ENCODE data around the gene CRYBG1. TPM values are rescaled to one million over a fixed set of nuclear protein-coding genes. Genes with fewer than 3 reads are reported as not detected.

CRYBG1 gene
- total and polyA plus RNA-seq, 2 of the 4 experiments (the other 2 are of a cell fraction), result 0.38 to 1.1 TPM

DNA sequence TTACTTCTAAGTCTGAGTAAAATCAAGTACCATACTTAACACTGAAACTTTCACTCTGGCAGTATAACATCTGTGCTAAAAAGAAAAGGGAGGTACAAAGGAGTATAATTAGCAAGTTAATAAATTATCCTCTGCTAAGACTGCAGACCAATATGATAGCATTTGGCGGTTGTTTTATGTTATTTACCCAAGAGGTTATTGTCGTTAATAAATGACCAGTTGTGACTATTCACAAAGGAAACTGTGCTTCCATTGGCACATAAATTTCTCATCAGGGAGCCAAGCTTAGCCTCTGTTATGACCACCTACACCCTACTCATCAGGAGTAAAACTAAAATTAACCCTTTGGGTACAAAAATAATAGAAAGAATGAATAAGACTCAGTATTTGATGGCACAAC lies 86.5 kb downstream of the CRYBG1 start:
- DNase-seq (no peak), ATAC-seq (ENCODE audit: low read depth) (no peak)
- Histone ChIP-seq H3K4me2 (ENCODE audit: low read depth, low read length) (no peak overlapping the region), H3K27me3 (ENCODE audit: control insufficient read depth, insufficient read depth, low read length) (peaks cover 17% of the 10 kb centered on the region), H3K4ac (ENCODE audit: low read depth, low read length) (no peak overlapping the region), H3K9ac (ENCODE audit: low read depth, low read length) (no peak overlapping the region), H2BK120ac (ENCODE audit: low read depth, low read length) (no peak overlapping the region), H3K4me3 (ENCODE audit: insufficient read depth, low read depth, low read length) (no peak overlapping the region), H4K8ac (ENCODE audit: low read depth in 2 of 2, low read length in 2 of 2) (no peak overlapping the region), H2BK20ac (ENCODE audit: low read depth, low read length) (no peak overlapping the region), H2BK5ac (ENCODE audit: low read depth, low read length, poor library complexity, severe bottlenecking) (no peak overlapping the region), H4K20me1 (ENCODE audit: insufficient read depth, low read length) (no peaks in the 10 kb centered on the region), H3K56ac (ENCODE audit: extremely low read depth, insufficient read depth, low read length) (no peak overlapping the region), H3K36me3 (ENCODE audit: control insufficient read depth, insufficient read depth, low read length) (no peaks in the 10 kb centered on the region), H4K5ac (ENCODE audit: low read depth, low read length) (no peak overlapping the region), H3K9me1 (ENCODE audit: insufficient read depth, low read length) (no peaks in the 10 kb centered on the region), H2AK5ac (ENCODE audit: low read depth, low read length) (no peak overlapping the region), H2AFZ (replicated peaks; ENCODE audit: low read length, poor library complexity) (no peak overlapping the region), H2BK15ac (ENCODE audit: low read depth, low read length) (no peak overlapping the region), H3K14ac (replicated peaks; ENCODE audit: low read depth, low read length) (no peak overlapping the region), H3K23ac (ENCODE audit: low read depth, low read length) (no peak overlapping the region), H4K91ac (ENCODE audit: insufficient read depth, low read depth, low read length) (no peak overlapping the region), H3K4me1 (ENCODE audit: control insufficient read depth, insufficient read depth, low read length) (no peaks in the 10 kb centered on the region), H3K18ac (ENCODE audit: low read depth, low read length) (no peak overlapping the region), H3K27ac (ENCODE audit: insufficient read depth, low read length) (no peak overlapping the region), H3K79me1 (ENCODE audit: low read depth in 1 of 2, low read length in 2 of 2) (no peaks in the 10 kb centered on the region), H3K9me3 (ENCODE audit: control insufficient read depth, insufficient read depth, low read length) (no peaks in the 10 kb centered on the region), H2AK9ac (replicated peaks; ENCODE audit: low read depth, low read length, poor library complexity) (no peak overlapping the region)
- no TSS peak for BruUV-seq (replicated peaks)
- ChIA-PET POLR2A (ENCODE audit: unreplicated experiment) (no interaction called here), CTCF (interaction anchor here (0.6 to 1.1 kb wide), 3 partner anchors 120 to 540 kb away, joined by 3 to 5 read pairs (median 5); no protein-coding TSS in a partner anchor)
- no CpG with 5 or more reads among the region's 2 CpGs for WGBS, 2 experiments (ENCODE audit: extremely low coverage in 2 of 2, insufficient read length in 1 of 2)
- in situ Hi-C loops (cut with MboI; ENCODE audit: low sequenced_read_pairs) (loop anchor here (5.0 kb wide), 2 partner anchors 120 to 535 kb away; no protein-coding TSS in a partner anchor), dilution Hi-C loops (cut with HindIII; ENCODE audit: low sequenced_read_pairs, unreplicated experiment) (loop anchor here (25.0 kb wide), 1 partner anchor 115 kb away; no protein-coding TSS in a partner anchor), intact Hi-C loops (cut with micrococcal nuclease) (loop anchor here (1.0 to 10.0 kb wide), 5 partner anchors 66 to 962 kb away; no protein-coding TSS in a partner anchor)
- TF ChIP-seq MAFK (IDR thresholded peaks at IDR 0.05; ENCODE audit: low read depth, low read length) (no peak), CEBPB (IDR thresholded peaks at IDR 0.05; ENCODE audit: low read depth, low read length) (no peak), CTCF (conservative IDR thresholded peaks at IDR 0.05; ENCODE audit: low read depth, low read length) (no peak), MAZ (IDR thresholded peaks at IDR 0.05; ENCODE audit: borderline replicate concordance, low read depth, low read length) (no peak), FOS (IDR thresholded peaks at IDR 0.05; ENCODE audit: low read depth, low read length) (no peak), RFX5 (IDR thresholded peaks at IDR 0.05; ENCODE audit: low read depth, low read length) (no peak), POLR2A (IDR thresholded peaks at IDR 0.05; ENCODE audit: low read depth, low read length) (no peak), MXI1 (IDR thresholded peaks at IDR 0.05; ENCODE audit: borderline replicate concordance, low read depth, low read length) (no peak), BHLHE40 (IDR thresholded peaks at IDR 0.05; ENCODE audit: low read depth, low read length) (no peak), RCOR1 (IDR thresholded peaks at IDR 0.05; ENCODE audit: insufficient replicate concordance, low read length) (no peak), RAD21 (IDR thresholded peaks at IDR 0.05; ENCODE audit: low read length) (no peak), NFE2L2 (IDR thresholded peaks at IDR 0.05; ENCODE audit: low read depth, low read length) (no peak)
- TF ChIP-seq, protein P1, sequence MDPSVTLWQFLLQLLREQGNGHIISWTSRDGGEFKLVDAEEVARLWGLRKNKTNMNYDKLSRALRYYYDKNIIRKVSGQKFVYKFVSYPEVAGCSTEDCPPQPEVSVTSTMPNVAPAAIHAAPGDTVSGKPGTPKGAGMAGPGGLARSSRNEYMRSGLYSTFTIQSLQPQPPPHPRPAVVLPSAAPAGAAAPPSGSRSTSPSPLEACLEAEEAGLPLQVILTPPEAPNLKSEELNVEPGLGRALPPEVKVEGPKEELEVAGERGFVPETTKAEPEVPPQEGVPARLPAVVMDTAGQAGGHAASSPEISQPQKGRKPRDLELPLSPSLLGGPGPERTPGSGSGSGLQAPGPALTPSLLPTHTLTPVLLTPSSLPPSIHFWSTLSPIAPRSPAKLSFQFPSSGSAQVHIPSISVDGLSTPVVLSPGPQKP (IDR thresholded peaks at IDR 0.05; ENCODE audit: borderline replicate concordance, low read depth, low read length), result no peak
- TF ChIP-seq, protein P2, sequence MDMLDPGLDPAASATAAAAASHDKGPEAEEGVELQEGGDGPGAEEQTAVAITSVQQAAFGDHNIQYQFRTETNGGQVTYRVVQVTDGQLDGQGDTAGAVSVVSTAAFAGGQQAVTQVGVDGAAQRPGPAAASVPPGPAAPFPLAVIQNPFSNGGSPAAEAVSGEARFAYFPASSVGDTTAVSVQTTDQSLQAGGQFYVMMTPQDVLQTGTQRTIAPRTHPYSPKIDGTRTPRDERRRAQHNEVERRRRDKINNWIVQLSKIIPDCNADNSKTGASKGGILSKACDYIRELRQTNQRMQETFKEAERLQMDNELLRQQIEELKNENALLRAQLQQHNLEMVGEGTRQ (IDR thresholded peaks at IDR 0.05; ENCODE audit: low read depth, low read length), result no peak

All from IMR-90 (cell line).